GM12874 (cell line): ENCODE results near the gene UPK1A.

Experiments used
- TF ChIP-seq, protein P1 (sequence below): IDR thresholded peaks from 2 replicates; pipeline ENCODE4 v1.5.1; 2011; ENCODE audit warnings: low read depth, mild to moderate bottlenecking, control low read depth, low read length, moderate library complexity; ENCODE audit not compliant: insufficient read depth

Gene UPK1A

DNA sequence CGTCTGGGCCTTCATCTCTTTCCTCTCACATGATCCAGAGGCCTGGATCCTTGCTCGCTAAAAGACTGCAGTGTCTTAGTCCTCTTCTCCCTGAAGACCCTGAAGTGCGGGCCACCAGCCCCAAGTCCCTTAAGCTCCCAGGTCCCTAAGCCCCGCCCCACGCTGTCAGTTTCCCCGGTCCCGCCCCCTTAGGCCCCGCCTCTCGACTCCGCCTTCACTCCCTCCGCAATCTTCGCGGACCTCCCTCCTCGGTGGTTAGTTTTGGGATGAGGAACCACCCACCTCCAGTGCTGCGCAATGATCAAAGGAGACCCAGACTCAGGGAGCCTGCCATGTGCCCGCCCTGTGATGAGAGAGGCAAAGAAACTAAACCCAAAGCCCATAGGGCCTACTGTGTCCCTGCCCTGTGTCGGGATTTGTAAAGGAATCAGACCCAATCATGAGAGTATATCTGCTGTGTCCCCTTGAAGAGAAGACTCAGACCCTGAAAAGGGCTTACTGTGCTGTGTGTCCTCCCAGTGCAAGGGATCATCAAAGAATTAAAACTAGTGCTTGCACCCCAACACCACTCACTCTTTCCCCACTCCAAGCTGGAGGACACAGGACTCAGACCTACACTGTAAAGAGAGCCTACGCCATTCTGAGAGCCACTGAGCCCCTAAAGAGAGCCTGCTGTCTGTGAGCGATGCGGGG lies 21.2 kb upstream of the UPK1A start:
- TF ChIP-seq, protein P1, sequence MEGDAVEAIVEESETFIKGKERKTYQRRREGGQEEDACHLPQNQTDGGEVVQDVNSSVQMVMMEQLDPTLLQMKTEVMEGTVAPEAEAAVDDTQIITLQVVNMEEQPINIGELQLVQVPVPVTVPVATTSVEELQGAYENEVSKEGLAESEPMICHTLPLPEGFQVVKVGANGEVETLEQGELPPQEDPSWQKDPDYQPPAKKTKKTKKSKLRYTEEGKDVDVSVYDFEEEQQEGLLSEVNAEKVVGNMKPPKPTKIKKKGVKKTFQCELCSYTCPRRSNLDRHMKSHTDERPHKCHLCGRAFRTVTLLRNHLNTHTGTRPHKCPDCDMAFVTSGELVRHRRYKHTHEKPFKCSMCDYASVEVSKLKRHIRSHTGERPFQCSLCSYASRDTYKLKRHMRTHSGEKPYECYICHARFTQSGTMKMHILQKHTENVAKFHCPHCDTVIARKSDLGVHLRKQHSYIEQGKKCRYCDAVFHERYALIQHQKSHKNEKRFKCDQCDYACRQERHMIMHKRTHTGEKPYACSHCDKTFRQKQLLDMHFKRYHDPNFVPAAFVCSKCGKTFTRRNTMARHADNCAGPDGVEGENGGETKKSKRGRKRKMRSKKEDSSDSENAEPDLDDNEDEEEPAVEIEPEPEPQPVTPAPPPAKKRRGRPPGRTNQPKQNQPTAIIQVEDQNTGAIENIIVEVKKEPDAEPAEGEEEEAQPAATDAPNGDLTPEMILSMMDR = no peak

DNA sequence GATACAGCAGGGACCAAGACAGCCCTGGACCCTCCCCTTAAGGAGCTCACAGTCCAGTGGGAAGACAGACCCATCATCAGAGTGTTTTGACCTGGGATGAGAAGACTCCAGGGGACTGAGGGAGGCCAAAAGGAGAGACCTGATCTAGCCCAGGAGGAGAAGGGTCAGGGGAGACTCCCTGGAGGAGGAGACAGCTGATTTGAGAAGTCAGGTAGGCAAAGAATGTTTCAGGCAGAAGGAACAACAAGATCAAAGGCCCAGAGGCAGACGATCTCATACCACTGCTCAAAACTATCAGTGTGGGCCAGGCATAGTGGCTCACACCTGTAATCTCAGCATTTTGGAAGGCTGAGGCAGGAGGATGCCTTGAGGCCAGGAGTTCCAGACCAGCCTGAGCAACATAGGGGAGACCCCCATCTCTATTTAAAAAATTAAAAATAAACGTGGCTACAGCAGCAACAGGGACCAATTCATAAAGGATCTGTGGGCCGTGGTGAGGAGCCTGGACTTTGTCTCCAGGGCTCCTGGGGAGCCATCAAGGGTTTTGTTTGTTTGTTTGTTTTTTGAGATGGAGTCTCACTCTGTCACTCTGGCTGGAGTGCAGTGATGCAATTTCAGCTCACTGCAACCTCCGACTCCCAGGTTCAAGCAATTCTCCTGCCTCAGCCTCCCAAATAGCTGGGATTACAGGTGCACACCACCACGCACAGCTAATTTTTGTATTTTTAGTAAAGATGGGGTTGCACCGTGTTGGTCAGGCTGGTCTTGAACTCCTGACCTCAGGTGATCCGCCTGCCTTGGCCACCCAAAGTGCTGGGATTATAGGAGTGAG lies 20.4 kb upstream of the UPK1A start:
- TF ChIP-seq, protein P1 = no peak

DNA sequence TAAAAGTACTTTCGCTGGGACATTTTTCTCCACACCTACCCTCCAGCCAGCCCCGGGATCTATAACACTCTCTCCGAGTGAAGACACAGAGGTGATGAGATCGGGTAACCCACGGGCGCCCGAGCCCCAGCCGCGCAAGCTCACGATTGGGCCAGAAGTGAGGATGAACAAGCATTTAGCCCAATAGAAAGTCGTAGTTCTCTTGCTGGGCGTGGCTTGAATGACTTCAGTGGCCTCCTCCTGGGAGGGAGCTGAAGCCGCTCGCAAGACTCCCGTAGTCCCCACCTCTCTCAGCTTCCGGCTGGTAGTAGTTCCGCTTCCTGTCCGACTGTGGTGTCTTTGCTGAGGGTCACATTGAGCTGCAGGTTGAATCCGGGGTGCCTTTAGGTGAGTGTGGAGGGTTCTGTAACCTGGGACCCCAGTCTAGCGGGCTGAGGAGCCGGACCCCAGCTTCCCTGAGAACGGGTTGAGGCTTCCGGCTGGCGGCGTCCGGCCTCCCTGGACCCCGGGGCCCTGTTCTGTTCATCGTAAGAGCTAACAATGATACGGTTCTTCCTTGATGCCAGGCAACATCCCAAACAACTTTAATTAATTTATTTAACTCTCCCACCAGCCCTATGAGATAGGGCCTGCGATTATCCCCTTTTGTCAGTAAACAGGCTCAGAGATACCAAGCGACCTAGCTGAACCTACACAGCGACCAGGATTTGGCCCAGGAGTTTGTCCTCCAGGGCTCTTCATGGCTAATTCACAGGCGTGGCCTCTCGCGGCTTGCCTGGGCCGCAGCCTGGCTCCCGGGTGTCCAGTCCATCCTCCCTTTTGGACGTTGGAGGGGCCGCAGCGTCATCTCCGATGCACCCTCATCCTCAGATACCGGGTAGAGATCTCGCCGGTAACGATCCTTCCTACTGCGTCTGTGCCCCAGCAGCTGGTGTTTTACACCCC lies 18.0 kb upstream of the UPK1A start, which contains the start of gene COX6B1:
TSS of gene COX6B1 (plus strand) at position 307 of the 945 bp plus-strand sequence. CDS start 2,921 bp downstream, outside the sequence.
- TF ChIP-seq, protein P1 = no peak

DNA sequence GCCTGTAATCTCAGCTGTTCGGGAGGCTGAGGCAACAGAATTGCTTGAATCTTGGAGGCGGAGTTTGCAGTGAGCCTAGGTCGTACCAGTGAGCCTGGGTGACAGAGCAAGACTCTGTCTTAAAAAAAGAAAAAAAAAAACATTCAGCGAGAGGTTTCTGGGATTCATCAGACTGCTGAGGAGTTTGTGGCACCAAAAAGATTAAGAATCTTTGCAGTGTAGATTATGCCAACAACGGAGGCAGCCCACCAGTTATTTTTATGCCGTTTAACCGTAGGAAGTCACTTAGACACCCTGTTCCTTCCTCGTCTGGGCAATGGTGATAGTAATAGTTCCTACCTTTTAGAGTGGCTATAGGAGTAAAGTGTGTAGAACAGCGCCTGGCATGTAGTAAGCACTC lies 15.7 kb upstream of the UPK1A start:
- TF ChIP-seq, protein P1 = no peak

DNA sequence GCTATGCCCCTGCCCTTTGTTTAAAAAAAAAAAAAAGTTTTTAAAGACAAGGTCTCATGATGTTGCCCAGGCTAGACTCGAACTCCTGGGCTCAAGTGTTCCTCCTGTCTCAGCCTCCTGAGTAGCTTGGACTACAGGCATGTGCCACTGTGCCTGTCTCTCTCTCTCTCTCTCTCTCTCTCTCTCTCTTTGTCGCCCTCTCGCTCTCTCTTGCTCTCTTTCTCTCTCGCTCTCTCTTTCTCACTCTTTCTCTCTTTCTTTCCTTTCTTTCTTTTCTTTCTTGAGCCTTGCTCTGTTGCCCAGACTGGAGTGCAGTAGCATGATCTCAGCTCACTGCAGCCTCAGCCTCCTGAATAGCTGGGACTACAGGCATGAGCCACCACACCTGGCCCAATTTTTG lies 10.7 kb upstream of the UPK1A start:
- TF ChIP-seq, protein P1 = no peak

DNA sequence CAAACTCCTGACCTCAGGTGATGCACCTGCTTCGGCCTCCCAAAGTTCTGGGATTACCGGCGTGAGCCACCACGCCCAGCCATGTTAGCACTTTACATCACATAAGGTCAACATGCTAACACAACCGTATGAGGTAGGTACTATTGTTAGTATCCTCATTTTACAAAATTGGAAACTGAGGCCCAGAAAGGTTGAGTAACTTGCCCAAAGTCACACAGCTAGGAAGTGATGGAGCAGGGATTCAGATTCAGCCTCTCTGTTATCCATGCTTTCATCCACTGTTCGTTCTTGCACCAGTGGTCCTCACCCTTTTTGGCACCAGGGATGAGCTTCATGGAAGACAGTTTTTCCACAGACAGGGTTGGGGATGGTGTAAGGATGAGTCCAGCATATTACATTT lies 9.6 kb upstream of the UPK1A start:
- TF ChIP-seq, protein P1 = no peak
